AG04449 (cell line): ENCODE results near the gene HAGHL.
"Not testable (repeated sequence)": the region's sequence is repeated elsewhere in the genome, so short reads cannot be mapped to it uniquely, and the experiment has no call there.

Experiments used
- CTCF ChIA-PET: fragments of 350-600 bp; formaldehyde crosslinking; extraction: SDS; loops from one replicate; lab custom pipeline; 2021; ENCODE audit warnings: antibody characterized with exemption; lab: Yijun Ruan, JAX
- POLR2A ChIA-PET: fragments of 400-600, 350-600 bp; formaldehyde crosslinking; extraction: SDS; loops from one replicate; lab custom pipeline; 2020; ENCODE audit warnings: antibody characterized with exemption, inconsistent platforms; lab: Yijun Ruan, JAX
- DNase-seq: peaks from one replicate; pipeline ENCODE4 v3.0.0-alpha.2; 2010; ENCODE audit warnings: low read depth, low spot score
- H3K4me3 ChIP-seq: 2 replicates; pipeline ENCODE4 v1.5.1; 2011; ENCODE audit warnings: low read depth, mild to moderate bottlenecking, control low read depth, low read length
- CTCF ChIP-seq: IDR thresholded peaks from one replicate; pipeline ENCODE4 v1.5.1; 2011; ENCODE audit warnings: mild to moderate bottlenecking, moderate library complexity, low read length, control low read depth, inconsistent platforms; ENCODE audit not compliant: insufficient read depth; ENCODE audit errors: missing control alignments

HAGHL gene

GRCh38 chr16:746637-747036 is 19.7 kb downstream of the HAGHL start:
- TF ChIP-seq CTCF = no peak
- ChIA-PET CTCF (no interaction called here), POLR2A (no interaction called here)
- DNase-seq = no peak
- H3K4me3 ChIP-seq = no peak overlapping the region

GRCh38 chr16:747978-748746 is 21.3 kb downstream of the HAGHL start:
- ChIA-PET CTCF (interaction anchor here (0.8 to 4.1 kb wide), 5 partner anchors 8 to 307 kb away, joined by 3 to 40 read pairs (median 3); partner anchors contain the start of gene CIAO3), POLR2A (no interaction called here)
- TF ChIP-seq CTCF = no peak
- DNase-seq = no peak
- no peak overlapping the region for H3K4me3 ChIP-seq

- ChIA-PET CTCF (interaction anchor here (0.8 to 4.1 kb wide), 7 partner anchors 9 to 306 kb away, joined by 3 to 40 read pairs (median 5); partner anchors contain the start of genes ANTKMT and CIAO3), POLR2A (interaction anchor here (0.7 kb wide), 2 partner anchors 8 to 19 kb away, joined by 3 read pairs; partner anchors contain the start of gene CIAO3)
- H3K4me3 ChIP-seq = no peak overlapping the region
- no peak for TF ChIP-seq CTCF
- peak; percentile 57 for DNase-seq
Observed at GRCh38 chr16:749010-749409, 22.1 kb downstream of the HAGHL start.

GRCh38 chr16:750485-750884 is 23.6 kb downstream of the HAGHL start:
- DNase-seq = no peak
- ChIA-PET POLR2A (no interaction called here), CTCF (interaction anchor here (1.0 to 4.1 kb wide), 4 partner anchors 10 to 39 kb away, joined by 3 to 40 read pairs (median 5); partner anchors contain the start of genes ANTKMT and CIAO3)
- TF ChIP-seq CTCF = no peak
- no peak overlapping the region for H3K4me3 ChIP-seq

- no peak for TF ChIP-seq CTCF
- POLR2A ChIA-PET = no interaction called here
- no peak overlapping the region for H3K4me3 ChIP-seq
- no peak for DNase-seq
- CTCF ChIA-PET = interaction anchor here (0.6 to 4.1 kb wide), 7 partner anchors 8 to 39 kb away, joined by 3 to 40 read pairs (median 3); partner anchors contain the start of genes ANTKMT and CIAO3
Observed at GRCh38 chr16:751152-752006, 24.5 kb downstream of the HAGHL start.

- POLR2A ChIA-PET = no interaction called here
- CTCF ChIA-PET = interaction anchor here (0.6 to 4.1 kb wide), 5 partner anchors 9 to 33 kb away, joined by 3 to 40 read pairs (median 3); partner anchors contain the start of genes ANTKMT and CIAO3
- no peak overlapping the region for H3K4me3 ChIP-seq
- no peak for DNase-seq
- no peak for TF ChIP-seq CTCF
Observed at GRCh38 chr16:752007-752312, 25.1 kb downstream of the HAGHL start.

GRCh38 chr16:754121-754607 is 27.3 kb downstream of the HAGHL start:
- H3K4me3 ChIP-seq, DNase-seq, POLR2A ChIA-PET: not testable (repeated sequence)
- CTCF ChIA-PET = interaction anchor here (4.2 kb wide), 1 partner anchor 11 kb away, joined by 24 read pairs; the partner anchor contains the start of gene CIAO3
